Uterus (tissue), 4 donors: ENCODE data around the gene CAPN13. TPM values are rescaled to one million over a fixed set of nuclear protein-coding genes. Genes with fewer than 3 reads are reported as not detected.

Experiments
- DNase-seq, 2 donors: peaks; one replicate each; pipeline ENCODE4 v3.0.0-alpha.2; 2019 to 2020
- H3K27ac ChIP-seq, 2 donors: fragments of 200-600 bp; sonication (generic); 1 replicate in 1 of 2; 2 replicates in 1 of 2; pipeline ENCODE4 v1.5.1; 2016 to 2018
- H3K27me3 ChIP-seq, 2 donors: fragments of 200-600 bp; sonication (generic); one replicate each; pipeline ENCODE4 v1.5.1; 2018 to 2019; ENCODE audit warnings: control low read depth in 1 of 2
- H3K36me3 ChIP-seq, 2 donors: fragments of 200-600 bp; sonication (generic); one replicate each; pipeline ENCODE4 v1.5.1; 2019; ENCODE audit warnings: control low read depth in 1 of 2
- H3K4me1 ChIP-seq, 2 donors: fragments of 200-600 bp; sonication (generic); one replicate each; pipeline ENCODE4 v1.5.1; 2018 to 2019; ENCODE audit warnings: control low read depth in 1 of 2
- H3K4me3 ChIP-seq, 2 donors: fragments of 200-600 bp; sonication (generic); 1 replicate in 1 of 2; 2 replicates in 1 of 2; pipeline ENCODE4 v1.5.1; 2018 to 2019; ENCODE audit warnings: mild to moderate bottlenecking in 1 of 2
- H3K9me3 ChIP-seq, 2 donors: fragments of 200-600 bp; sonication (generic); one replicate each; pipeline ENCODE4 v1.5.1; 2019; ENCODE audit warnings: control low read depth in 1 of 2
- POLR2A ChIP-seq, 2 donors: fragments of 450-650 bp; IDR thresholded peaks; one replicate each; pipeline ENCODE4 v1.6.1; 2016; ENCODE audit warnings: antibody characterized with exemption in 2 of 2, mild to moderate bottlenecking in 1 of 2, moderate library complexity in 1 of 2
- intact Hi-C: fragments of 100-400 bp; cut with DNase I; formaldehyde crosslinking; loops from one replicate; pipeline ENCODE4 v1.15.1; 2023; ENCODE audit warnings: low total_unique reads
- total RNA-seq, 4 donors: library from RNA; depleted of rRNA in 3 of 4; stranded (reverse); fragments of >200 nt in 3 of 4; gene quantifications; one replicate each; pipeline versions ENCODE4 v1.1.0 to v1.2.4, GENCODE V29; 2014 to 2023
- TF ChIP-seq, protein P1 (sequence below), 4 experiments: fragments of 200-600 bp in 2 of 4; fragments of 450-650 bp in 2 of 4; sonication (generic) in 2 of 4; IDR thresholded peaks; one replicate each; pipeline ENCODE4 v1.5.1; 2016 to 2019; ENCODE audit warnings: antibody characterized with exemption in 4 of 4, mild to moderate bottlenecking in 2 of 4, moderate library complexity in 1 of 4
- donor health status: DM: yes; HTN: yes; CAD: no.

Gene CAPN13
- total RNA-seq, 4 donors from 2014 or later, result 0.76 TPM; not detected in 3

DNA sequence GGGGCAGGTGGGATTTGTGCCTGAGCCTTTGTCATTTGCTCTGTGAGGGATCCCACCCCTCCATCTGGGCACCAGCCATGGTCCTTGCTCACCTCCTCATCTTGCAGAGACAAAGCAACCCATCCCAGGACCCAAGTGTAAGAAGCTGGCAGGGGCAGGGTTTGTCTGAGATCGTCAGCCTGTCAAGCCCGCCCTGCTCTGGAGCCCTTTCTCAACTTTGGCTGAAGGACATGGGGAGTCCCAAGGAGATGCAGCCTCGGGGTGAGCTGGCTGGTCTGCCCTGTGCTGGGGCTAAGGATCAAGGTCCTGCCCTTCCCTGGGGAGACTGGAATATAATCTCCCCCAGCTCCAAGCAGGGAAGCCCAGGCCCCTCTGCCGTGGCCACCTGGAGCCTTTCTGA is 86.0 kb downstream of the CAPN13 start:
- no peak for TF ChIP-seq POLR2A (IDR thresholded peaks at IDR 0.05)
- TF ChIP-seq, protein P1, sequence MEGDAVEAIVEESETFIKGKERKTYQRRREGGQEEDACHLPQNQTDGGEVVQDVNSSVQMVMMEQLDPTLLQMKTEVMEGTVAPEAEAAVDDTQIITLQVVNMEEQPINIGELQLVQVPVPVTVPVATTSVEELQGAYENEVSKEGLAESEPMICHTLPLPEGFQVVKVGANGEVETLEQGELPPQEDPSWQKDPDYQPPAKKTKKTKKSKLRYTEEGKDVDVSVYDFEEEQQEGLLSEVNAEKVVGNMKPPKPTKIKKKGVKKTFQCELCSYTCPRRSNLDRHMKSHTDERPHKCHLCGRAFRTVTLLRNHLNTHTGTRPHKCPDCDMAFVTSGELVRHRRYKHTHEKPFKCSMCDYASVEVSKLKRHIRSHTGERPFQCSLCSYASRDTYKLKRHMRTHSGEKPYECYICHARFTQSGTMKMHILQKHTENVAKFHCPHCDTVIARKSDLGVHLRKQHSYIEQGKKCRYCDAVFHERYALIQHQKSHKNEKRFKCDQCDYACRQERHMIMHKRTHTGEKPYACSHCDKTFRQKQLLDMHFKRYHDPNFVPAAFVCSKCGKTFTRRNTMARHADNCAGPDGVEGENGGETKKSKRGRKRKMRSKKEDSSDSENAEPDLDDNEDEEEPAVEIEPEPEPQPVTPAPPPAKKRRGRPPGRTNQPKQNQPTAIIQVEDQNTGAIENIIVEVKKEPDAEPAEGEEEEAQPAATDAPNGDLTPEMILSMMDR (IDR thresholded peaks at IDR 0.05), result no peak

DNA sequence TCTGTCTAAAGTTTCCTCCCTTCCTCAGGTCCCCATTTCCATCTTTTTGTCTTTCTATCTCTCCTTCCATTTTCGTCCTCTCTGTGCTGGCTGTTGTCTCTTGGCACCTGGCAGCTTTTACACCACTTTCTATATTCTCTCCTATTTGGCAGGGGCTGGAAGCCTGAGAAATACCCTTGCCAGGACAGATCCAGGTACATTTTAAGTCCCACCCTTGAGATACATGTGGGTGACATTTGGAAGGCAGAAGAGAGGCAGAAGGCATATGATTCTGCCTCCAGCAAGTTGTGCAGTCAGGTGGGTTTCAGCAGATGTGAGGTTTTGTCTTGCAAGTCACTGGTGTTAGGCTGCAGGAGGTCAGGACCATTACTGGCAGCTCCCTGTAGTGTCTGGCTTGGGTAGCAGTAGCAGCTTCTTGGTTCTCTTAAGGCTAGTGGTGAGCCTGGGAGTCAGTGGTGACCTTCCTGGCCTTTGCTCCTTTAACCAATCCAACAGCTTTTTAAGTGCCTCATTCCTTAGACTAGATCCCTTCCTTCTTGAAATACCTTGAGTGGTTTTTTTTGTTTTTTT is 90.1 kb downstream of the CAPN13 start:
- no peaks in the 10 kb centered on the region for H3K9me3 ChIP-seq
- no peaks in the 10 kb centered on the region for H3K36me3 ChIP-seq
- no peak for DNase-seq
- no peaks in the 10 kb centered on the region for H3K27me3 ChIP-seq
- intact Hi-C loops, result loop anchor here (5.0 kb wide), 1 partner anchor 455 kb away; no protein-coding TSS in a partner anchor
- TF ChIP-seq, protein P1 (IDR thresholded peaks at IDR 0.05), result no peak
- TF ChIP-seq POLR2A (IDR thresholded peaks at IDR 0.05), result no peak
- no peaks in the 10 kb centered on the region for H3K4me1 ChIP-seq
- H3K4me3 ChIP-seq, result no peak overlapping the region
- H3K27ac ChIP-seq, result no peak overlapping the region

More for the DNA sequence above, 86.0 kb downstream of the CAPN13 start:
- Histone ChIP-seq H3K9me3 (no peaks in the 10 kb centered on the region), H3K36me3 (no peaks in the 10 kb centered on the region), H3K4me1 (no peaks in the 10 kb centered on the region), H3K27ac (no peak overlapping the region), H3K4me3 (no peak overlapping the region), H3K27me3 (no peaks in the 10 kb centered on the region)
- DNase-seq, result no peak
- intact Hi-C loops, result no loop called here

DNA sequence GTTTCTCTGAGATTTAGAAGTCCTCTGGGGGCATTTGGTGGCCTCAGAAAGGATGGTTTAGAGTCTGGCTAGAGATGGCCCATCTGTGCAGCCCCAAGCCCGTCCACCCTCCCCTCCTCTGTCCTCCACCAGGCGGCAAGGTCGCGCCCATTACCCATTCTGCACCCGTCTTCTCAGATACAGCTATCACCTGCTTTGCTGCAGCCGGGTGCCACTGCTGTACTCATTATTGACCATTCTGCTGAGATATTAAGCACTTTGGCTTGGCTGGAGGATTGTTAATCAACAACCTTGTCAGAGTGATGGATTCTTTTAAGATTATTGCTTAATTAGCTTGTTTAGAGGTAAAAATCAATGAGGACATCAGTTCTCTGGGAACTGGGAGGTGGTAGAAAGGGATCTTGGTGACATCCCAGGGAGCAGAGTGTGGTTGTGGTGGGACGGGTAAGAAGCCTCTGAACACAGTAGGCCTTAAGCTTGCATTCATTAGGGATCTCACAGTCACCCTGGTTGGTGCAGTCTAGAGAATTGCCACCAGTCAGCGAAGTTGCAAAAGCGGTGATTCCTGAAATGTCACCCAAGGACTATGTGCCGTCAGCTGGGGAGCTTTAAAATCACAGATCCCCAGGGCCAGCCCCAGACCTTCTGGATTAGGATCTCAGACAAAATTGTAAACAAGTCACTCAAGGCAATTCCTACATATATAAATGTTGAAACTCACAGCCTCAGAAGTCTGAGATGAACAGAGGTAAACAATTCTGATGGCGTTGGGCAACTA is 90.9 kb downstream of the CAPN13 start:
- Histone ChIP-seq H3K9me3 (no peaks in the 10 kb centered on the region), H3K27ac (no peak overlapping the region), H3K27me3 (no peaks in the 10 kb centered on the region), H3K36me3 (no peaks in the 10 kb centered on the region), H3K4me3 (no peak overlapping the region), H3K4me1 (no peaks in the 10 kb centered on the region)
- intact Hi-C loops, result loop anchor here (5.0 kb wide), 1 partner anchor 456 kb away; no protein-coding TSS in a partner anchor
- DNase-seq, result no peak
- TF ChIP-seq, protein P1 (IDR thresholded peaks at IDR 0.05), result no peak
- TF ChIP-seq POLR2A (IDR thresholded peaks at IDR 0.05), result no peak

DNA sequence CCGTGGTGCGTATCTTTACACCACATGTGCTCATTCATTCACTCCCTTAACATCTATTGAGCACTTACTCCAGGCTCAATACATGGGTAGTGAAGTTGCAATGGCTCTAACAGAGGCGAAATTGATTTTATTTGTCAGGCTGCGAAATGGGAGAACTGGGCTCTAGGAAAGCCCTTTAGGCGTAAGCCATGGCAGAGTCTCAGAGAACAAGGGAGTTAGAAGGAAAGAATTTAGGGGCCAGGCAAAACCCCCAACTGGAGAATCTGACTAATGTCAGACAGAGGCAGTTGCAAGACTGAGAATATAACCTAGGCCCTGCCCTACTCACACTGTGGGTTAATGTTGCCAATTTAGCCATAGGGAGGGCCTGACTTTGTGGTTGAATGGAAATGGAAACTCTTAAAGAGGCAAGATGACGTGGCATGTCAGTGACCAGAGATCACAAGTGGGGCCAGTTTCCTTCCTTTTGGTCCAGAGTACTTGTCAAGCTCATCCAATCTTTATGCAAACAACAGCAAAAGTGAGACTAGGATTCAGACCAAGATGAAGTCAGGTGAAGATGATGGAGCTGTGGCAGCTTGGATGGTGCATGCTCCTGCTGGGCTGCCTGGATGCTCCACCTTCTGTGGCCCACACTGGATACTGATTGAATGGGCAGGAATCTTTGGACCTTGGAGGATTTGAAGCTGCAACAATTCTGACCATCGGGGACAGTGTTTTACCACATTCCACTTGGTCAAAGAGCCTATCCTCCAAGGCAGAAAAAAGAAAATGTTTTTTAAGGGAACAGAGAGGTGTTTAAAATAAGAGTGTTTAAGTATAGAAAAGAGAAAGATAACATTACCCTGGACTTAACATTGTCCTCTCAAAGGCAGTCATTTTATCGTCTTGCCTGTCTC is 92.2 kb downstream of the CAPN13 start:
- DNase-seq, result no peak
- intact Hi-C loops, result loop anchor here (5.0 kb wide), 1 partner anchor 457 kb away; no protein-coding TSS in a partner anchor
- no peak for TF ChIP-seq POLR2A (IDR thresholded peaks at IDR 0.05)
- TF ChIP-seq, protein P1 (IDR thresholded peaks at IDR 0.05), result no peak

More for the DNA sequence above, 92.2 kb downstream of the CAPN13 start:
- Histone ChIP-seq H3K4me3 (no peak overlapping the region), H3K36me3 (no peaks in the 10 kb centered on the region), H3K27ac (no peak overlapping the region), H3K4me1 (no peaks in the 10 kb centered on the region), H3K9me3 (no peaks in the 10 kb centered on the region), H3K27me3 (no peaks in the 10 kb centered on the region)
